Astrocyte of the cerebellum (primary cell): ENCODE data around the gene GPR78.

Experiments used
- DNase-seq: peaks from one replicate; pipeline ENCODE4 v3.0.0-alpha.2; 2011; ENCODE audit warnings: low read depth
- H3K4me3 ChIP-seq: 2 replicates; pipeline ENCODE4 v1.5.1; 2011; ENCODE audit warnings: mild to moderate bottlenecking, low read depth, low read length, moderate library complexity
- CTCF ChIP-seq: IDR thresholded peaks from 2 replicates; pipeline ENCODE4 v1.5.1; 2012; ENCODE audit warnings: low read length, low read depth, moderate library complexity, mild to moderate bottlenecking; ENCODE audit errors: missing control alignments
- in situ Hi-C: cut with HindIII; loops from 2 replicates; pipeline ENCODE4 v1.10.0; 2017; ENCODE audit warnings: low sequenced_read_pairs

GPR78 gene

GRCh38 chr4:8601556-8601955 is 21.4 kb downstream of the GPR78 start:
- in situ Hi-C loops: no loop called here
- no peak for TF ChIP-seq CTCF

DNA sequence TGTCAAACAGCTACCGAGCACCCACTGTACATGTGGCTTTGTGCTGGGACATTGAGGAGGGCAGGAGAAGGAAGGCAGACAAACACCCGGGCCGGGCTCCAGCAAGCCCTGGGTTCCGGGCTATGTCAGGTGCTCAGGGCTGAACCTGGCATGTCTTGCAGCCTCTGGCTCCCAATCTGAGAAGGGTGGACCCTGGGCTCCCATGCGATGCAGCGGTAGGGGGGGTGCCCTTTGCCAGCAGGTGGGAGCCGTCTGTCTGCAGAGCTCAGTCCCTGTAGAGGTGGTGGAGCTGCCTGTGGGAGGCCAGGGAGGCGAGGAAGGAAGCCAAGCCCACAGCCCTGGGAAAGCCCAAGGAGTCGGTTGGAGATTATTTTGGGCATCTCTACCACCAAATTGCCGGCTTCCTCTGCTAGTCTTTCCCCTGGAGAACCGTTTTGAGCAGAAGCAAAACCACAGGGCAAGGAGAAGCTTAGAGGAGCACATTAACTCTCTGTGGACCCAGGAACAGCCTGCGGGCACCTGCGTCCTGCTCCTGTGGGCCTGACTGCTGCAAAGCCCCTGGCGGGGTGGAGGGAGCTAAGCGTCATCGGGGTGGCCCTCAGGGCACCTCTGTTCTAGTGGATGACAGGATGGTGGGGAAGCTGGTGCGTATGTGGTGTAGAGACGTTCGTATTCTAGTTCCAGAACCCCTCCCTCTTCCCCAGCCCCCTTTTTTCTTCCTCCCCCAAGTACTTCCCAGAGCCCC is 22.7 kb downstream of the GPR78 start:
- no peak for DNase-seq
- in situ Hi-C loops: no loop called here
- H3K4me3 ChIP-seq: no peak overlapping the region
- TF ChIP-seq CTCF: no peak

More at GRCh38 chr4:8601556-8601955, 21.4 kb downstream of the GPR78 start:
- no peak overlapping the region for H3K4me3 ChIP-seq
- DNase-seq: no peak

- in situ Hi-C loops: no loop called here
- DNase-seq: no peak
- no peak overlapping the region for H3K4me3 ChIP-seq
- TF ChIP-seq CTCF: no peak
These were observed 23.7 kb downstream of the GPR78 start for GRCh38 chr4:8603931-8604330.

DNA sequence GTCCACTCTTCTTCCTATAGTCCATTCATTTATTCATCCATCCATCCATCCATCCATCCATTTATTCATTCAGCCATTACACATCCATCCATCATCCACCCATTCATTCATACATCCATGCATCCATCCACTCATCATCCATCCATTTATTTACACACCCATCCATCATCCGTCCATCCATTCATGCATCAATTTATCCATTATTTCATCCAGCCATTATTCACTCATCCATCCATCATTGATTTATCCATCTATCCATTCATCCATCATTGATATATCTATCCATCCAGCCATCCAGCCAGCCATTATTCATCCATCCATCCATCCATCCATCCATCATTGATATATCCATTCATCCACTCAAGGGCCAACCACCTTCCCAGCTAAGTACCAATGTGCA is 25.1 kb downstream of the GPR78 start:
- no peak for DNase-seq
- no peak overlapping the region for H3K4me3 ChIP-seq
- in situ Hi-C loops: no loop called here
- no peak for TF ChIP-seq CTCF

- no peak overlapping the region for H3K4me3 ChIP-seq
- in situ Hi-C loops: no loop called here
- DNase-seq: no peak
- TF ChIP-seq CTCF: no peak
These were observed 26.3 kb downstream of the GPR78 start for GRCh38 chr4:8606476-8606875.

DNA sequence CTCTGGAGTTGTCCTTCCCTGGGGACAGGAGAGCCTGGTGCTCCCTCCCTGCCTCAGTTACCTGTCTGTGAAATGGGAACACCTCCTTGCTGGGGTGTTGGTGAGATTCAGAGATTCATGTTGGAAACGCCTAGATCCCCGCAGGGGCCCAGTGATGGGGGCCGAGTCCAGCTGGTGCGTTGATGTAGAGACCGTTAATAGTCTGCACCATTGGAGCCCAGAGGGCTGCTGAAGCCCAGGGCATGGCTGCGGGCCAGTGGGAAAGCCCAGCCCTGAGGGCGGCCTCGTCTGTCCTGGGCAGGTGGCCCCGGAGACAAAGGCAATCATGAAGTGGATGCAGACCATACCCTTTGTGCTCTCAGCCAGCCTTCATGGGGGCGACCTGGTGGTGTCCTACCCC is 26.8 kb downstream of the GPR78 start:
- in situ Hi-C loops: no loop called here

More for the DNA sequence above, 26.8 kb downstream of the GPR78 start:
- no peak for DNase-seq
- H3K4me3 ChIP-seq: no peak overlapping the region
- no peak for TF ChIP-seq CTCF
